ENCODE data around the gene GPR62. TPM values are rescaled to one million over a fixed set of nuclear protein-coding genes. Genes with fewer than 3 reads are reported as not detected.

Gene GPR62
- total RNA-seq, 2 donors from 2014 or later = not detected

- H3K9me3 ChIP-seq = no peaks in the 10 kb centered on the region
Observed at GRCh38 chr3:51949121-51949520, 6.1 kb upstream of the GPR62 start.

GRCh38 chr3:51950899-51951298, 4.3 kb upstream of the GPR62 start:
- H3K27me3 ChIP-seq = no peaks in the 10 kb centered on the region
- intact Hi-C loops (cut with DNase I) = no loop called here
- no peak for DNase-seq
- H3K4me3 ChIP-seq = no peak overlapping the region
- no peaks in the 10 kb centered on the region for H3K36me3 ChIP-seq
- TF ChIP-seq, protein P1, sequence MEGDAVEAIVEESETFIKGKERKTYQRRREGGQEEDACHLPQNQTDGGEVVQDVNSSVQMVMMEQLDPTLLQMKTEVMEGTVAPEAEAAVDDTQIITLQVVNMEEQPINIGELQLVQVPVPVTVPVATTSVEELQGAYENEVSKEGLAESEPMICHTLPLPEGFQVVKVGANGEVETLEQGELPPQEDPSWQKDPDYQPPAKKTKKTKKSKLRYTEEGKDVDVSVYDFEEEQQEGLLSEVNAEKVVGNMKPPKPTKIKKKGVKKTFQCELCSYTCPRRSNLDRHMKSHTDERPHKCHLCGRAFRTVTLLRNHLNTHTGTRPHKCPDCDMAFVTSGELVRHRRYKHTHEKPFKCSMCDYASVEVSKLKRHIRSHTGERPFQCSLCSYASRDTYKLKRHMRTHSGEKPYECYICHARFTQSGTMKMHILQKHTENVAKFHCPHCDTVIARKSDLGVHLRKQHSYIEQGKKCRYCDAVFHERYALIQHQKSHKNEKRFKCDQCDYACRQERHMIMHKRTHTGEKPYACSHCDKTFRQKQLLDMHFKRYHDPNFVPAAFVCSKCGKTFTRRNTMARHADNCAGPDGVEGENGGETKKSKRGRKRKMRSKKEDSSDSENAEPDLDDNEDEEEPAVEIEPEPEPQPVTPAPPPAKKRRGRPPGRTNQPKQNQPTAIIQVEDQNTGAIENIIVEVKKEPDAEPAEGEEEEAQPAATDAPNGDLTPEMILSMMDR (IDR thresholded peaks at IDR 0.05) = no peak
- no peak overlapping the region for H3K27ac ChIP-seq
- no peaks in the 10 kb centered on the region for H3K9me3 ChIP-seq
- H3K4me1 ChIP-seq = no peaks in the 10 kb centered on the region
- no peak overlapping the region for H3K9ac ChIP-seq (ENCODE audit: low read depth in 2 of 2, low read length in 2 of 2)

More at GRCh38 chr3:51949121-51949520, 6.1 kb upstream of the GPR62 start:
- no peak for DNase-seq
- Histone ChIP-seq H3K27me3 (no peaks in the 10 kb centered on the region), H3K36me3 (no peaks in the 10 kb centered on the region), H3K27ac (no peak overlapping the region), H3K4me1 (no peaks in the 10 kb centered on the region), H3K4me3 (no peak overlapping the region), H3K9ac (ENCODE audit: low read depth in 2 of 2, low read length in 2 of 2) (no peak overlapping the region)
- intact Hi-C loops (cut with DNase I) = no loop called here
- TF ChIP-seq, protein P1 (IDR thresholded peaks at IDR 0.05) = no peak

GRCh38 chr3:51953445-51953844, 1.7 kb upstream of the GPR62 start:
- no peak overlapping the region for H3K9ac ChIP-seq (ENCODE audit: low read depth in 2 of 2, low read length in 2 of 2)
- intact Hi-C loops (cut with DNase I) = no loop called here
- H3K9me3 ChIP-seq = no peaks in the 10 kb centered on the region
- H3K27ac ChIP-seq = no peak overlapping the region
- no peaks in the 10 kb centered on the region for H3K36me3 ChIP-seq
- H3K27me3 ChIP-seq = no peaks in the 10 kb centered on the region
- peaks cover 6% of the 10 kb centered on the region for H3K4me1 ChIP-seq
- TF ChIP-seq, protein P1 (IDR thresholded peaks at IDR 0.05) = no peak
- H3K4me3 ChIP-seq = no peak overlapping the region
- no peak for DNase-seq

GRCh38 chr3:51954105-51954504, 1.1 kb upstream of the GPR62 start:
- H3K27me3 ChIP-seq = no peaks in the 10 kb centered on the region
- DNase-seq = no peak
- no peak overlapping the region for H3K4me3 ChIP-seq
- H3K36me3 ChIP-seq = no peaks in the 10 kb centered on the region
- peaks cover 6% of the 10 kb centered on the region for H3K4me1 ChIP-seq
- no peaks in the 10 kb centered on the region for H3K9me3 ChIP-seq
- intact Hi-C loops (cut with DNase I) = no loop called here
- no peak overlapping the region for H3K27ac ChIP-seq
- TF ChIP-seq, protein P1 (IDR thresholded peaks at IDR 0.05) = no peak
- H3K9ac ChIP-seq (ENCODE audit: low read depth in 2 of 2, low read length in 2 of 2) = no peak overlapping the region

- Histone ChIP-seq H3K9ac (ENCODE audit: low read depth in 2 of 2, low read length in 2 of 2) (no peak overlapping the region), H3K27ac (no peak overlapping the region), H3K4me3 (no peak overlapping the region), H3K27me3 (no peaks in the 10 kb centered on the region), H3K4me1 (peaks cover 6% of the 10 kb centered on the region), H3K36me3 (no peaks in the 10 kb centered on the region), H3K9me3 (no peaks in the 10 kb centered on the region)
- intact Hi-C loops (cut with DNase I) = no loop called here
- no peak for DNase-seq
- TF ChIP-seq, protein P1 (IDR thresholded peaks at IDR 0.05) = no peak
Observed at GRCh38 chr3:51954713-51955112, 468 bp upstream of the GPR62 start.

Measured in colonic mucosa (tissue), 4 donors.